NT2/D1 (cell line): ENCODE results near the gene EVI5L.

Source experiments
- SUZ12 ChIP-seq: IDR thresholded peaks from 2 replicates; pipeline ENCODE4 v1.6.1; 2011; ENCODE audit not compliant: insufficient read length, insufficient read depth; ENCODE audit errors: extremely low read depth
- YY1 ChIP-seq: IDR thresholded peaks from 2 replicates; pipeline ENCODE4 v1.6.1; 2011; ENCODE audit not compliant: insufficient read length, insufficient read depth
- ZNF274 ChIP-seq: IDR thresholded peaks from 2 replicates; pipeline ENCODE4 v1.6.1; 2011; ENCODE audit warnings: mild to moderate bottlenecking, low read depth, low read length

GRCh38 chr19:7819337-7819736 is 10.7 kb upstream of the EVI5L start:
- TF ChIP-seq ZNF274 (no peak), YY1 (no peak), SUZ12 (no peak)
